ENCODE data around the gene GNAZ. TPM values are rescaled to one million over a fixed set of nuclear protein-coding genes. Genes with fewer than 3 reads are reported as not detected.

The GNAZ gene
- polyA plus RNA-seq, 1 donor (not counting 4 experiments of a cell fraction or from before 2014, with no cell fraction given) = 0.03 TPM

GRCh38 chr22:23094695-23095681 is 24.7 kb downstream of the GNAZ start:
- no peaks in the 10 kb centered on the region for H3K36me3 ChIP-seq (ENCODE audit: control insufficient read depth in 2 of 2, extremely low read depth in 1 of 2, insufficient read depth in 2 of 2, low read length in 2 of 2)
- H4K20me1 ChIP-seq (ENCODE audit: control insufficient read depth, extremely low read depth, insufficient read depth, low read length) = peaks cover 2% of the 10 kb centered on the region
- TF ChIP-seq, protein P1, sequence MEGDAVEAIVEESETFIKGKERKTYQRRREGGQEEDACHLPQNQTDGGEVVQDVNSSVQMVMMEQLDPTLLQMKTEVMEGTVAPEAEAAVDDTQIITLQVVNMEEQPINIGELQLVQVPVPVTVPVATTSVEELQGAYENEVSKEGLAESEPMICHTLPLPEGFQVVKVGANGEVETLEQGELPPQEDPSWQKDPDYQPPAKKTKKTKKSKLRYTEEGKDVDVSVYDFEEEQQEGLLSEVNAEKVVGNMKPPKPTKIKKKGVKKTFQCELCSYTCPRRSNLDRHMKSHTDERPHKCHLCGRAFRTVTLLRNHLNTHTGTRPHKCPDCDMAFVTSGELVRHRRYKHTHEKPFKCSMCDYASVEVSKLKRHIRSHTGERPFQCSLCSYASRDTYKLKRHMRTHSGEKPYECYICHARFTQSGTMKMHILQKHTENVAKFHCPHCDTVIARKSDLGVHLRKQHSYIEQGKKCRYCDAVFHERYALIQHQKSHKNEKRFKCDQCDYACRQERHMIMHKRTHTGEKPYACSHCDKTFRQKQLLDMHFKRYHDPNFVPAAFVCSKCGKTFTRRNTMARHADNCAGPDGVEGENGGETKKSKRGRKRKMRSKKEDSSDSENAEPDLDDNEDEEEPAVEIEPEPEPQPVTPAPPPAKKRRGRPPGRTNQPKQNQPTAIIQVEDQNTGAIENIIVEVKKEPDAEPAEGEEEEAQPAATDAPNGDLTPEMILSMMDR (optimal IDR thresholded peaks at IDR 0.05 in 1 of 3, IDR thresholded peaks at IDR 0.05 in 1 of 3, conservative IDR thresholded peaks at IDR 0.05 in 1 of 3; ENCODE audit: extremely low read depth in 1 of 3, insufficient read depth in 2 of 3, low read length in 3 of 3) = no peak
- TF ChIP-seq EZH2 (IDR thresholded peaks at IDR 0.05; ENCODE audit: low read length) = no peak
- H3K4me3 ChIP-seq (ENCODE audit: control insufficient read depth in 2 of 3, extremely low read depth in 1 of 3, insufficient read depth in 2 of 3, low read depth in 1 of 3, low read length in 3 of 3) = no peak overlapping the region
- DNase-seq (ENCODE audit: low read depth, low spot score) (no peak), FAIRE-seq (no peak)
- no peaks in the 10 kb centered on the region for H3K9me3 ChIP-seq (ENCODE audit: control insufficient read depth, low read depth, low read length)
- H3K9ac ChIP-seq (ENCODE audit: control insufficient read depth, extremely low read depth, insufficient read depth, low read length) = no peak overlapping the region
- dilution Hi-C loops (cut with MboI; ENCODE audit: extremely low pct_ligation_motif_present, low sequenced_read_pairs) = no loop called here
- no peak overlapping the region for H2AFZ ChIP-seq (ENCODE audit: control insufficient read depth, low read length)
- H3K4me1 ChIP-seq (ENCODE audit: control insufficient read depth, extremely low read depth, insufficient read depth, low read length) = no peaks in the 10 kb centered on the region
- H3K27me3 ChIP-seq (ENCODE audit: control insufficient read depth, extremely low read depth, insufficient read depth, low read length) = no peaks in the 10 kb centered on the region
- H3K9me1 ChIP-seq (ENCODE audit: control insufficient read depth, extremely low read depth, insufficient read depth, low read length) = no peaks in the 10 kb centered on the region
- H3K27ac ChIP-seq (ENCODE audit: control insufficient read depth, insufficient read depth, low read length) = no peak overlapping the region
- H3K79me2 ChIP-seq (ENCODE audit: control insufficient read depth, insufficient read depth, low read length) = no peaks in the 10 kb centered on the region
- no peak overlapping the region for H3K4me2 ChIP-seq (ENCODE audit: control insufficient read depth, extremely low read depth, insufficient read depth, low read depth, low read length)

- no peaks in the 10 kb centered on the region for H3K4me1 ChIP-seq (ENCODE audit: control insufficient read depth, extremely low read depth, insufficient read depth, low read length)
- H3K4me2 ChIP-seq (ENCODE audit: control insufficient read depth, extremely low read depth, insufficient read depth, low read depth, low read length) = no peak overlapping the region
- dilution Hi-C loops (cut with MboI; ENCODE audit: extremely low pct_ligation_motif_present, low sequenced_read_pairs) = no loop called here
- TF ChIP-seq, protein P1 (optimal IDR thresholded peaks at IDR 0.05 in 1 of 3, IDR thresholded peaks at IDR 0.05 in 1 of 3, conservative IDR thresholded peaks at IDR 0.05 in 1 of 3; ENCODE audit: extremely low read depth in 1 of 3, insufficient read depth in 2 of 3, low read length in 3 of 3) = no peak
- TF ChIP-seq EZH2 (IDR thresholded peaks at IDR 0.05; ENCODE audit: low read length) = no peak
- H3K9me1 ChIP-seq (ENCODE audit: control insufficient read depth, extremely low read depth, insufficient read depth, low read length) = no peaks in the 10 kb centered on the region
- no peak overlapping the region for H3K9ac ChIP-seq (ENCODE audit: control insufficient read depth, extremely low read depth, insufficient read depth, low read length)
- no peaks in the 10 kb centered on the region for H4K20me1 ChIP-seq (ENCODE audit: control insufficient read depth, extremely low read depth, insufficient read depth, low read length)
- no peak for DNase-seq (ENCODE audit: low read depth, low spot score)
- H2AFZ ChIP-seq (ENCODE audit: control insufficient read depth, low read length) = no peak overlapping the region
- H3K27ac ChIP-seq (ENCODE audit: control insufficient read depth, insufficient read depth, low read length) = no peak overlapping the region
- no peaks in the 10 kb centered on the region for H3K79me2 ChIP-seq (ENCODE audit: control insufficient read depth, insufficient read depth, low read length)
- no peaks in the 10 kb centered on the region for H3K27me3 ChIP-seq (ENCODE audit: control insufficient read depth, extremely low read depth, insufficient read depth, low read length)
- H3K36me3 ChIP-seq (ENCODE audit: control insufficient read depth in 2 of 2, extremely low read depth in 1 of 2, insufficient read depth in 2 of 2, low read length in 2 of 2) = no peaks in the 10 kb centered on the region
- H3K9me3 ChIP-seq (ENCODE audit: control insufficient read depth, low read depth, low read length) = no peaks in the 10 kb centered on the region
- FAIRE-seq = no peak
- H3K4me3 ChIP-seq (ENCODE audit: control insufficient read depth in 2 of 3, extremely low read depth in 1 of 3, insufficient read depth in 2 of 3, low read depth in 1 of 3, low read length in 3 of 3) = no peak overlapping the region
These were observed 25.5 kb downstream of the GNAZ start for GRCh38 chr22:23095733-23096342.

All from keratinocyte (primary cell).